GM12801 (cell line): ENCODE measurements around the gene TERF2IP.

Source experiments
- CTCF ChIP-seq: IDR thresholded peaks from one replicate; pipeline ENCODE4 v1.5.1; 2011; ENCODE audit warnings: control low read depth; ENCODE audit not compliant: insufficient read length; ENCODE audit errors: extremely low read depth

The TERF2IP gene

GRCh38 chr16:75702242-75702641, 54.7 kb downstream of the TERF2IP start:
- no peak for TF ChIP-seq CTCF

- TF ChIP-seq CTCF = no peak
These were observed 55.7 kb downstream of the TERF2IP start for GRCh38 chr16:75703306-75703705.
